ENCODE results near the gene CHMP4B. TPM values are rescaled to one million over a fixed set of nuclear protein-coding genes. Genes with fewer than 3 reads are reported as not detected.

Gene CHMP4B
- total and polyA plus RNA-seq, 12 donors, result 87.5 to 246 (median 103) TPM

DNA sequence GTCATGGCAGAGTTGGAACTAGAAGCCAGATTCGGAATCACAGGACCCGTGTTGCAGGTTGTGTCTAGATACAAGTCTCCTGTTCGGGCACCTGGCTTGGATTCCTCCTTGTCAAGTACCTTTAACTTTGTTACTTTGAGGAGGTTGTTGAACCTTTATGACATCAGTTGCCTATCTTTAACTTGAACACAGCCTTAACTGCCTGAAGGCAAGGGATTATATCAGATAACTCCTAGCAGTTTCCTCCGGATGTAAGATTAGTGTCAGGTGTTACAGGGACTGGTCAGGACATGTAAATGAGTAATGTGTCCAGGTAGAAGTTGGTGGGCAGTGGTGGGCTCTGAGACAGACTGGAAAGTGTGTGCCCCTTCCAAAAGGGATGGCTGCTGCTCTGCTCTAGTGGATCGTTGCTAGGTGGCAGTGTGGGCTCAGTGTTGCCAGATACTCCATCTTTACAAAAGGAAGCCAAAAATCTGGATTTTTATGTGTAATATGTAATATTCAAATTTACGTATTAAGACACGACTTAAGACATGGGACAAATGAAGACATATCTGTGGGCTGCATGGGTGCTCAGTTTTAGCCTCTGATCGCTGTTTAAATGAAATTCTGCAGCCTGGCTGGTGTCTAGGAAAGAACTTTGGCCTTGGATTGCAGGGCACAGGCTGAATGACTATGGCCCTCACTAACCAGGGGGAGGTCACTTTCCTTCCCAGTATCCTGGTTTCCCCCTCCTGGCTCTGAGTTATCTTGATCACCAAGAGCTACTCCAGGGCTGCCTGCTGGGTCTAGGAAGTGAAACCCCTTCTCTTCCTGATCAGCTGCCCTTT, 27.1 kb downstream of the CHMP4B start:
- H3K4me3 ChIP-seq, result no peak overlapping the region
- intact Hi-C loops (cut with DNase I), result no loop called here
- TF ChIP-seq, protein P1, sequence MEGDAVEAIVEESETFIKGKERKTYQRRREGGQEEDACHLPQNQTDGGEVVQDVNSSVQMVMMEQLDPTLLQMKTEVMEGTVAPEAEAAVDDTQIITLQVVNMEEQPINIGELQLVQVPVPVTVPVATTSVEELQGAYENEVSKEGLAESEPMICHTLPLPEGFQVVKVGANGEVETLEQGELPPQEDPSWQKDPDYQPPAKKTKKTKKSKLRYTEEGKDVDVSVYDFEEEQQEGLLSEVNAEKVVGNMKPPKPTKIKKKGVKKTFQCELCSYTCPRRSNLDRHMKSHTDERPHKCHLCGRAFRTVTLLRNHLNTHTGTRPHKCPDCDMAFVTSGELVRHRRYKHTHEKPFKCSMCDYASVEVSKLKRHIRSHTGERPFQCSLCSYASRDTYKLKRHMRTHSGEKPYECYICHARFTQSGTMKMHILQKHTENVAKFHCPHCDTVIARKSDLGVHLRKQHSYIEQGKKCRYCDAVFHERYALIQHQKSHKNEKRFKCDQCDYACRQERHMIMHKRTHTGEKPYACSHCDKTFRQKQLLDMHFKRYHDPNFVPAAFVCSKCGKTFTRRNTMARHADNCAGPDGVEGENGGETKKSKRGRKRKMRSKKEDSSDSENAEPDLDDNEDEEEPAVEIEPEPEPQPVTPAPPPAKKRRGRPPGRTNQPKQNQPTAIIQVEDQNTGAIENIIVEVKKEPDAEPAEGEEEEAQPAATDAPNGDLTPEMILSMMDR (IDR thresholded peaks at IDR 0.05), result peak in 2 of 9 donors; percentile 16 to 18
- H3K27ac ChIP-seq, result peak overlapping the region in 2 of 10 donors; percentile 45 to 53
- H3K9me3 ChIP-seq, result no peaks in the 10 kb centered on the region
- H3K36me3 ChIP-seq, result peaks cover 0 to 13% (median 0%) of the 10 kb centered on the region in 9 donors
- 72 to 73% methylated on average over 8 of the region's 8 CpGs for WGBS, 2 donors
- H3K4me1 ChIP-seq, result peaks cover 34 to 94% (median 89%) of the 10 kb centered on the region in 9 donors
- ATAC-seq (no peak), DNase-seq (no peak)
- H3K27me3 ChIP-seq, result no peaks in the 10 kb centered on the region

DNA sequence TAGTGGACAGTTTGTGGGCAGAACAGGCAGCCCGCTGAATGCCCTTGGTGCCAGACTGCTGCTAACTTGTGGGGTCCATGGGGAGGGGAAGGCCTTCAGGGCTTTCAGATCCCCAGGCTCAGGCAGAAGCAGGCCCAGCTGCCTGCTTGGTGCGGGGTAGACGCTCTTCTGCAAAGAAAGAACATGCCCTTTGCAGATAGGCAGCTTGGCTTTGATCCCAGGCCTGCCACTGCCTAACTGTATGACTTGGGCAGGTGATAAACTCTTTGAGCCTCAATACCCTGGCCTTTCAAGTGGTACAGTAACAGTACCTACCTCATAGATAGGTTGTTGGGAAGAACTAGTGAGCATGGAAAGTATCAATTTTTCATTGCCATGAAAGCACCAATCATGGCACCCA, 28.4 kb downstream of the CHMP4B start:
- H3K36me3 ChIP-seq, result peaks cover 0 to 7% (median 0%) of the 10 kb centered on the region in 9 donors
- H3K4me3 ChIP-seq, result no peak overlapping the region
- no peaks in the 10 kb centered on the region for H3K9me3 ChIP-seq
- 64% methylated on average over 3 of the region's 3 CpGs for WGBS, 2 donors
- peaks cover 40 to 95% (median 91%) of the 10 kb centered on the region in 9 donors for H3K4me1 ChIP-seq
- ATAC-seq (peak; percentile 44 to 87 (median 83)), DNase-seq (peak; percentile 45 to 62)
- no peaks in the 10 kb centered on the region for H3K27me3 ChIP-seq
- TF ChIP-seq, protein P1 (IDR thresholded peaks at IDR 0.05), result no peak
- peak overlapping the region in 5 of 10 donors; percentile 22 to 53 (median 50) for H3K27ac ChIP-seq
- intact Hi-C loops (cut with DNase I), result no loop called here

GRCh38 chr20:33840160-33840559, 29.0 kb downstream of the CHMP4B start:
- WGBS, 2 donors, result 86% methylated on average over 7 of the region's 7 CpGs
- Histone ChIP-seq H3K9me3 (no peaks in the 10 kb centered on the region), H3K27ac (peak overlapping the region in 1 of 10 donors; percentile 45), H3K4me1 (peaks cover 40 to 97% (median 93%) of the 10 kb centered on the region in 9 donors), H3K36me3 (peaks cover 0 to 2% (median 0%) of the 10 kb centered on the region in 9 donors), H3K4me3 (no peak overlapping the region), H3K27me3 (no peaks in the 10 kb centered on the region)
- ATAC-seq, result no peak
- DNase-seq, result no peak
- TF ChIP-seq, protein P1 (IDR thresholded peaks at IDR 0.05), result no peak
- intact Hi-C loops (cut with DNase I), result no loop called here

DNA sequence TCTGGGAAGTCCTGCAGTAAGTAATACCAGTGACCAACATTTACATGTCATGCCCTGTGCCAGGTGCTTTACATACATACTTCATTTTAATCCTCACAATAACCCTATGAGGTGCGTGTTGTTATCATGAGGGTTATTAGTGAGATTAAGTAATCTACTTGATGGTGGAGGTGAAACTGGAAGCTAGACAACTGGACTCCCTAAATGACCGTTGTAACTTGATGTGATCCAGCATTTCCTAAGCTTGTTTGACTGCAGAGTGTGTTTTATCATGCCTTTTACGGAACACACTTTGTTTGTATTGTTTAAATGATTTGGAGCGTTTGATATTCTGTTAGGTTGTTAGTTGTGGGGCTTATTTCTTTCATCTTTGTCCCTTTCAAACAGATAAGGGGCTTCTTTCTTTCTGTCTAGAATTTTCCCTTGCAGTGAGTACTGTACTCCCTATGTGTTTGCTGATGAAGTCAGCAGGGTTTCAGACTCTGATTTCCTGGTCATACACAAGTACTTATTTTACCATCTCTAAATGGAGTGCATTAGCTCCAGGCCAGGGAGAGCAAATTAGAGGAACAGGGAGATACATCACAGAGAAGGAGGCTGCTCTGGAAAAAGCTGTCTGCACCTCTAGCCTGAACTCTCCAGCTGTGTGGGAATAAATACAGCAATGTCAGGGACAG, 29.7 kb downstream of the CHMP4B start:
- Histone ChIP-seq H3K27ac (no peak overlapping the region), H3K4me3 (no peak overlapping the region), H3K9me3 (no peaks in the 10 kb centered on the region), H3K36me3 (no peaks in the 10 kb centered on the region), H3K27me3 (no peaks in the 10 kb centered on the region), H3K4me1 (peaks cover 40 to 97% (median 94%) of the 10 kb centered on the region in 9 donors)
- TF ChIP-seq, protein P1 (IDR thresholded peaks at IDR 0.05), result no peak
- 55 to 61% methylated on average over 4 of the region's 4 CpGs for WGBS, 2 donors
- DNase-seq (no peak), ATAC-seq (no peak)
- intact Hi-C loops (cut with DNase I), result no loop called here

Measured in heart right ventricle (tissue), 16 donors.